Fibroblast of peridontal ligament (primary cell): ENCODE data around the gene MVB12A.

Experiments used
- DNase-seq: peaks from one replicate; pipeline ENCODE4 v3.0.0-alpha.2; 2010; ENCODE audit errors: extremely low read depth

Gene MVB12A

DNA sequence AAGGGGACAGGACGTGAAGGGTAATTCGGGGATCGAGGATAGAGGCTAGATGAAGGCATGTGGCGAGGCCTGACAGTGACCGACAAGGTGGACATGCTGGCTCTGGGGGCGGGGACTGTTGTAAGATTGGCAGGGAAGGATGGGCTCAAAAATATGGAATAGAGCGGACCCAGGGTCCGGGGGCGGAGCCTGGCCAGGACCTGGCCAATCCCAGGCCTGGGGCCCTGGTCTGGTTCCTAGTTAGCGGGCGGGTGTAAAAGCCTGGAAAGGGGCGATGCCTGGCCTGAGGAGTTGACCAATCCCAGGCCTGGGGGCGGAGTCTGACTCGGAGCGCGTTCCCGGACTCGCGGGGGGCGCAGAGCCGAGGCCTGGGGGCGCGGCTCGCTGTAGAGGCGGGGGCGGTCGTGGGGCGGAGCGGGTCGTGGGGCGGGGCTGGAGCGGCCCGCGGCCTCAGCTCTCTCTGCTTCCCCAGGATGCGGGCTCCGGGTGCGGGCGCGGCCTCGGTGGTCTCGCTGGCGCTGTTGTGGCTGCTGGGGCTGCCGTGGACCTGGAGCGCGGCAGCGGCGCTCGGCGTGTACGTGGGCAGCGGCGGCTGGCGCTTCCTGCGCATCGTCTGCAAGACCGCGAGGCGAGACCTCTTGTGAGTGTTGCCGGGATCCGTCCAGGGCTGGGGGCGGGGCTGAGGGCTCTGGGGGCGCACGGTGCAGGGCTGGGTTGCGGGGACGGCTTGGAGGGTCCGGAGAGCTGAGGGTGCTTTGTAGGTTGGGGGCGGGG lies 50.4 kb downstream of the MVB12A start, which contains the start of gene SLC27A1:
TSS of gene SLC27A1 (plus strand) at position 457 of the 774 bp plus-strand sequence. CDS start at position 474, 17 bp downstream.
- DNase-seq: peak; percentile 98

DNA sequence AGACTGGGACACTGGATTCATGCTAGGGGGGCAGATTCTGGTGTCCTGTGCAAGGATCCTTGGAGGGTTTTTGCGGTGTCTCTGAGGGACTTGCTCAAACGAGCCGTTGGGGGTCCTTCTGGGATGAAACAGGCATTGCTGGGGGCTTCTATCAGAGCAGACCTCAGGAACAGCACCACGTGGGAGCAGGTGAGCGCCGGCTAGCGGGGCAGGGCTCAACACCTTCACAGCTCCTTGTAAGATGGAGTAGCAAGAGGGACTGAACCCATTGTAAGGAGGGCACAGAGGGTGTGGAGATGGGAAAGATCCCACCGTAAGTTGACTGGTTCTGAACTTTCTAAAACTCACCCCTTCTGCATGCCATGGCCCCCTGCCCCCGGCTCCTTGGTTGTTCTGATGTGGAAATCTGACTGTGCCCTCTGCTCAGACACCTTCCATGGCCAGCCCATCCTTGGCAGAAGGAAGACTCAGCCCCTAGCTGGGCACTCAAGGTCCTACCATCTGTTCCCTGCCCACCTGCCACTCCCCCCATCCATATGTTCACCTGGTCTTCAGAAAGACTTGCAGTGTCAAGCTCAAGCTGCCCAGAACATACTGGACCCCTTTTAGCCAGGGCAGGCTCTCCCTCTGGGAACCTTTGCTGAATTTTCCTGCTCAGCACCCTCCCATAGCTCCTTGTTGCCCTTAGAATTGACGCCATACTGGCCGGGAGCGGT lies 51.7 kb downstream of the MVB12A start:
- DNase-seq: no peak

DNA sequence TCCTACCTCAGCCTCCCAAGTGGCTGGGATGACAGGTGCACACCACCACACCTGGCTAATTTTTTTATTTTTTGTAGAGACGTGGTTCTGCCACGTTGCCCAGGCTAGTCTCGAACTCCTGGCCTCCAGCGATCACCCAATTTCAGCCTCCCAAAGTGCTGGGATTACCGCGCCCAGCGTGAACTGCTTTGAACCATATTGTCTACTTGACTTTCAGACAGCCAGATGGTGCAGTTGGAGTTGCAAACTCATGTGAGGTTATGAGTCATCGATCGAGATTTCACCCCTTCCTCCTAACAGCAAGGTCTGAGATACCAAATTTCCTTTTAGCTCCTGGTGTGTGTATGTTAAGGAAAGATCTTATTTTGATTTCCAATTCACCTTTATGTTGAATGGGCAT lies 53.2 kb downstream of the MVB12A start:
- DNase-seq: peak; percentile 75
